Spleen (tissue), 11 donors: Measurements from ENCODE around the gene PALMD. TPM values are rescaled to one million over a fixed set of nuclear protein-coding genes. Genes with fewer than 3 reads are reported as not detected.
A peak's percentile ranks its signal among the peaks of the same experiment; 100 is the strongest.

Source experiments
- DNase-seq: peaks from one replicate; pipeline ENCODE4 v3.0.0-alpha.2; 2020
- H3K27ac ChIP-seq, 8 donors: fragments of 200-600 bp; sonication (generic) in 7 of 8; 1 replicate in 4 of 8; 2 replicates in 4 of 8; pipeline versions ENCODE4 v1.5.0 to v1.8.0; 2016 to 2021; ENCODE audit warnings: inconsistent platforms in 4 of 8, mild to moderate bottlenecking in 4 of 8, moderate library complexity in 1 of 8
- H3K27me3 ChIP-seq, 7 donors: fragments of 200-600 bp; sonication (generic) in 6 of 7; replicated peaks in 1 of 7; 1 replicate in 4 of 7; 2 replicates in 3 of 7; pipeline versions ENCODE4 v1.5.0 to v1.8.0; 2016 to 2021; ENCODE audit warnings: inconsistent platforms in 3 of 7, mild to moderate bottlenecking in 1 of 7
- H3K36me3 ChIP-seq, 6 donors: fragments of 200-600 bp; sonication (generic) in 5 of 6; 1 replicate in 4 of 6; 2 replicates in 2 of 6; pipeline versions ENCODE4 v1.5.0 to v1.8.0; 2016 to 2021; ENCODE audit warnings: inconsistent platforms in 2 of 6
- H3K4me1 ChIP-seq, 6 donors: fragments of 200-600 bp; sonication (generic) in 5 of 6; 1 replicate in 3 of 6; 2 replicates in 3 of 6; pipeline versions ENCODE4 v1.5.0 to v1.8.0; 2016 to 2021; ENCODE audit warnings: inconsistent platforms in 3 of 6
- H3K4me3 ChIP-seq, 8 donors: fragments of 200-600 bp; sonication (generic) in 7 of 8; 1 replicate in 4 of 8; 2 replicates in 4 of 8; pipeline versions ENCODE4 v1.5.0 to v1.8.0; 2016 to 2021; ENCODE audit warnings: inconsistent platforms in 4 of 8, mild to moderate bottlenecking in 4 of 8, moderate library complexity in 2 of 8
- H3K9me3 ChIP-seq, 8 donors: fragments of 200-600 bp; sonication (generic) in 7 of 8; 1 replicate in 4 of 8; 2 replicates in 4 of 8; pipeline versions ENCODE4 v1.5.0 to v1.8.0; 2016 to 2021; ENCODE audit warnings: inconsistent platforms in 4 of 8
- POLR2A ChIP-seq, 3 donors: fragments of 450-650 bp; IDR thresholded peaks; one replicate each; pipeline ENCODE4 v1.5.1; 2017; ENCODE audit warnings: antibody characterized with exemption in 3 of 3, mild to moderate bottlenecking in 1 of 3
- POLR2AphosphoS5 ChIP-seq, 3 donors: sonication (generic); formaldehyde crosslinking; IDR thresholded peaks; one replicate each; pipeline ENCODE4 v1.5.1; 2017; ENCODE audit warnings: antibody characterized with exemption in 3 of 3
- WGBS, 5 donors: extraction: QIAGEN DNeasy Blood & Tissue Kit in 3 of 5; methylation state at CpG; one replicate each; pipeline versions ENCODE4 v1.1.5 to v1.1.7; 2013 to 2018; 5-methylcytosine and 5-hydroxymethylcytosine counted together
- intact Hi-C: fragments of 100-400 bp; cut with DNase I; formaldehyde crosslinking; loops from one replicate; pipeline ENCODE4 v1.15.0; 2023; ENCODE audit warnings: low total_unique reads
- polyA plus RNA-seq, 3 donors: library from polyadenylated mRNA; stranded (reverse); fragments of 200-250 nt; gene quantifications; one replicate each; pipeline ENCODE4 v1.2.1, GENCODE V29; 2013
- total RNA-seq, 7 donors: library from RNA; depleted of rRNA in 3 of 7; stranded (reverse); fragments of >200 nt in 3 of 7; fragmentation: NEBNext Ultra II Directional in 4 of 7; extraction: Animal tissue kit (Norgen Biotek cat#: 25700) in 4 of 7; gene quantifications; one replicate each; pipeline versions ENCODE4 v1.1.0 to v1.2.1, GENCODE V29; 2016 to 2021
- TF ChIP-seq, protein P1 (sequence below), 11 experiments: fragments of 200-600 bp in 7 of 11; fragments of 450-650 bp in 4 of 11; sonication (generic) in 4 of 11; IDR thresholded peaks in 8 of 11; conservative IDR thresholded peaks in 3 of 11; 1 replicate in 7 of 11; 2 replicates in 4 of 11; pipeline versions ENCODE4 v1.4.0 to v1.8.0; 2016 to 2021; ENCODE audit warnings: antibody characterized with exemption in 11 of 11, inconsistent platforms in 4 of 11, mild to moderate bottlenecking in 1 of 11
- donor health status: healthy with polysubstance abuse.
- donor health status: DM: no; HTN: no; CAD: no; lungs with moderate emphysema.
- donor health status: DM: no; HTN: no; CAD: no.
- donor health status: Bipolar disorder and iron deficiency.
- donor health status: healthy.
- donor health status: DM: no; HTN: no; CAD: no.
- donor health status: DM: yes; HTN: yes; CAD: no.

The PALMD gene
- total and polyA plus RNA-seq, 10 donors: 2.9 to 16.8 (median 7.7) TPM

DNA sequence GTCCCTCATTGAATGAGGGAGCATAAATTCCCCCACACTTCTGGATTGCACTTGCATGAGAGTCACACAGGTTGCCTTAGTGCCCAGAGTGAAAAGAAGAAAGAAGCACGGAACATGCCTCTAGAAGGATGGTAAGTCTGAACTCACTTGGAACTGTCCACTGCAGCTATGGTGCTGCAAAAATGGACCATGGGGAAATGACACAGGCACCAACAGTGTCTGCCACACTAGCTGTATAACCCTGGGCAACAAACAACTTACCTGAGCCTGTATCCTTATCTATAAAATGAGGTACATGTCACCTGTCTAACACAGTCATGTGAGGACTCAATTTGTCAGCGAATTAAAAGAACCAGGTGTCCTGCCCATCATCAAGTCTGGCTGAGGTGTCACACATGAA lies 50.7 kb downstream of the PALMD start:
- DNase-seq: no peak
- Histone ChIP-seq H3K27ac (no peak overlapping the region), H3K9me3 (no peaks in the 10 kb centered on the region), H3K27me3 (no peaks in the 10 kb centered on the region), H3K4me1 (peaks cover 0 to 3% (median 0%) of the 10 kb centered on the region in 6 donors), H3K4me3 (no peak overlapping the region), H3K36me3 (no peaks in the 10 kb centered on the region)
- 64 to 98% (median 87%) methylated on average over 2 of the region's 2 CpGs for WGBS, 5 donors
- TF ChIP-seq POLR2AphosphoS5 (IDR thresholded peaks at IDR 0.05) (no peak), POLR2A (IDR thresholded peaks at IDR 0.05) (no peak)
- intact Hi-C loops: no loop called here

DNA sequence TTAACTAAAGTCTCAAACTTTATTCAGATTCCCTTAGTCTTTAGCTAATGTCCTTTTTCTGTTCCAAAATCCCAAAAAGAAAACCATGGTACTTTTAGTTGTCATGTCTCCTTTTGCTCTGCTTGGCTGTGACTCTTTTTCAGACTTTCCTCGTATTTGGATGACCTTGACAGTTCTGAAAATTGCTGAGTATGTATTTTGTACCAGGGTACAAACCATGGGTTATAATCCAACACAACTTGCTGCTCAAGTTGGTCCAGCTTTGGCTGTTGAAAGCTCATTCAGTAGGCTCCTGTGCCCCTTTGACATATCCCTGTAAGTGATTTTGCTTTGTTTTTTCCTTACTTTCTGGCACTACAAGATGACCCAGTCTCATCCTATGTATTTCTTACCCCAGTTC lies 51.7 kb downstream of the PALMD start:
- DNase-seq: no peak
- no peaks in the 10 kb centered on the region for H3K27me3 ChIP-seq
- no peak overlapping the region for H3K27ac ChIP-seq
- TF ChIP-seq POLR2A (IDR thresholded peaks at IDR 0.05) (no peak), POLR2AphosphoS5 (IDR thresholded peaks at IDR 0.05) (no peak)
- TF ChIP-seq, protein P1, sequence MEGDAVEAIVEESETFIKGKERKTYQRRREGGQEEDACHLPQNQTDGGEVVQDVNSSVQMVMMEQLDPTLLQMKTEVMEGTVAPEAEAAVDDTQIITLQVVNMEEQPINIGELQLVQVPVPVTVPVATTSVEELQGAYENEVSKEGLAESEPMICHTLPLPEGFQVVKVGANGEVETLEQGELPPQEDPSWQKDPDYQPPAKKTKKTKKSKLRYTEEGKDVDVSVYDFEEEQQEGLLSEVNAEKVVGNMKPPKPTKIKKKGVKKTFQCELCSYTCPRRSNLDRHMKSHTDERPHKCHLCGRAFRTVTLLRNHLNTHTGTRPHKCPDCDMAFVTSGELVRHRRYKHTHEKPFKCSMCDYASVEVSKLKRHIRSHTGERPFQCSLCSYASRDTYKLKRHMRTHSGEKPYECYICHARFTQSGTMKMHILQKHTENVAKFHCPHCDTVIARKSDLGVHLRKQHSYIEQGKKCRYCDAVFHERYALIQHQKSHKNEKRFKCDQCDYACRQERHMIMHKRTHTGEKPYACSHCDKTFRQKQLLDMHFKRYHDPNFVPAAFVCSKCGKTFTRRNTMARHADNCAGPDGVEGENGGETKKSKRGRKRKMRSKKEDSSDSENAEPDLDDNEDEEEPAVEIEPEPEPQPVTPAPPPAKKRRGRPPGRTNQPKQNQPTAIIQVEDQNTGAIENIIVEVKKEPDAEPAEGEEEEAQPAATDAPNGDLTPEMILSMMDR (IDR thresholded peaks at IDR 0.05 in 8 of 11, conservative IDR thresholded peaks at IDR 0.05 in 3 of 11): no peak
- no peaks in the 10 kb centered on the region for H3K9me3 ChIP-seq
- peaks cover 0 to 3% (median 0%) of the 10 kb centered on the region in 6 donors for H3K4me1 ChIP-seq
- intact Hi-C loops: no loop called here
- WGBS, 5 donors: 52 to 63% (median 59%) methylated on average over 1 of the region's 1 CpG
- H3K4me3 ChIP-seq: no peak overlapping the region
- no peaks in the 10 kb centered on the region for H3K36me3 ChIP-seq

DNA sequence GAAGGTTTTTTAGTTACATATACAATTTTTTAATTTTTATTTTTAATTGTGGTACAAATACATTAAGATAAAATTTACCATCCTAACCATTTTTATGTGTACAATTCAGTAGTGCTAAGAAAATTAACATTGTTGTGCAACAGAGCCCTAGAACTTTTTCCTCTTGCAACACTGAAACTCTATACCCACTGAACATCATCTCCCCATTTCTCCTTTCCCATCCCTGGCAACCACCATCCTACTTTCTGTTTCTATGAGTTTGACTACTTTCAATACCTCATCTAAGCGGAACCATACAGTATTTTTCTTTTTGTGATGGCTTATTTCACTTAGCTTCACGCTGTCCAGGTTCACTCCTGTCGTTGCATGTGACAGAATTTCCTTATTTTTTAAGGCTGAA lies 54.1 kb downstream of the PALMD start:
- intact Hi-C loops: no loop called here
- H3K9me3 ChIP-seq: no peaks in the 10 kb centered on the region
- H3K27ac ChIP-seq: no peak overlapping the region
- no peaks in the 10 kb centered on the region for H3K27me3 ChIP-seq
- WGBS, 5 donors: 77 to 92% (median 85%) methylated on average over 3 of the region's 3 CpGs
- H3K4me3 ChIP-seq: no peak overlapping the region
- no peak for DNase-seq
- peaks cover 0 to 12% (median 4%) of the 10 kb centered on the region in 6 donors for H3K4me1 ChIP-seq
- TF ChIP-seq POLR2AphosphoS5 (IDR thresholded peaks at IDR 0.05): no peak
- TF ChIP-seq, protein P1 (IDR thresholded peaks at IDR 0.05 in 8 of 11, conservative IDR thresholded peaks at IDR 0.05 in 3 of 11): no peak
- H3K36me3 ChIP-seq: no peaks in the 10 kb centered on the region

DNA sequence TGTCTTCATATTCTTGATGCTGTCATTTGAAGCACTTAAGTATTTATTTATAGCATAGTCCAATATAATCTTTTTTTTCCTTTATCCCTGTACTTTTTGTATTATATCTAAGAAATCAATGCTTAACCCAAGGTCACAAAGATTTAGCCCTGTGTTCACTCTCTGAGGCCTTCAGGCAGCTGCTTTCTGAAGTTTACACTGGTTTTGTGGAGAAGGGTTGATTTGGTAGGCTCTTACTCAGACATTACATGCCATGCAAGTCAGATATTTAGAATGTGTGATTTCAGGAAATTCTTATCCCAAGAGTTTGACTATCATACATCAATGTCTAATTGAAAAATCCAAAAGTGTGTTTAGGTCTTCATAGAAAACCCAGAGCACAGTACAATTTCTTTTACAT lies 56.3 kb downstream of the PALMD start:
- peaks cover 0 to 12% (median 5%) of the 10 kb centered on the region in 6 donors for H3K4me1 ChIP-seq
- H3K36me3 ChIP-seq: no peaks in the 10 kb centered on the region
- TF ChIP-seq POLR2AphosphoS5 (IDR thresholded peaks at IDR 0.05) (no peak), POLR2A (IDR thresholded peaks at IDR 0.05) (no peak)
- TF ChIP-seq, protein P1 (IDR thresholded peaks at IDR 0.05 in 8 of 11, conservative IDR thresholded peaks at IDR 0.05 in 3 of 11): no peak
- H3K9me3 ChIP-seq: no peaks in the 10 kb centered on the region
- intact Hi-C loops: no loop called here
- DNase-seq: no peak
- no peak overlapping the region for H3K4me3 ChIP-seq
- no peaks in the 10 kb centered on the region for H3K27me3 ChIP-seq
- H3K27ac ChIP-seq: no peak overlapping the region

DNA sequence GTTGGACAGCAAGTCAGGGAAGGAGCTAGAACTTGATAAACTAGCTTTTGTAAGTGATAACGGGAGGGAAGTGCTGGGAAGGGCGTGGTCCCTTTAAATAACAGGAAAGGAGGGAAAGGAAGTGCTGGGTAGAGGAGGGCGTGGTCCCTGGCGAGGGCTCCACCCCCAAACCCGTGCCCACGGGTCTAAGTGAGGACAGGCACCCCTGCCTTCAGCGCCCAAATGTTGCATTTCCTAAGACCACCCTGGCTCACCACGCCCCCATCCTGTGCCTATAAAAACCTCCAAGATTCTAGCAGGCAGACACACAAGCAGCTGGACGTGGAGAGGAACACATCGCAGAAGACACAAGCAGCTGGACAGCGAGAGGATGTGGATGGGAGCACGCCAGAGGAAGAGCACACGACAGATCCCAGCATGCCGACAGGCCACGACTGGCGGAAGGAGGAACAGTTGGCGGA lies 58.5 kb downstream of the PALMD start:
- no peak overlapping the region for H3K4me3 ChIP-seq
- WGBS, 5 donors: 68 to 83% (median 72%) methylated on average over 16 to 17 of the region's 17 CpGs
- peak overlapping the region in 1 of 8 donors; percentile 1 for H3K27ac ChIP-seq
- peaks cover 0 to 9% (median 0%) of the 10 kb centered on the region in 6 donors for H3K36me3 ChIP-seq
- intact Hi-C loops: no loop called here
- no peak for DNase-seq
- H3K9me3 ChIP-seq: no peaks in the 10 kb centered on the region
- TF ChIP-seq, protein P1 (IDR thresholded peaks at IDR 0.05 in 8 of 11, conservative IDR thresholded peaks at IDR 0.05 in 3 of 11): no peak
- TF ChIP-seq POLR2AphosphoS5 (IDR thresholded peaks at IDR 0.05) (no peak), POLR2A (IDR thresholded peaks at IDR 0.05) (no peak)
- peaks cover 0 to 11% (median 6%) of the 10 kb centered on the region in 6 donors for H3K4me1 ChIP-seq
- no peaks in the 10 kb centered on the region for H3K27me3 ChIP-seq
